ENCODE data around the gene KCTD17. TPM values are rescaled to one million over a fixed set of nuclear protein-coding genes. Genes with fewer than 3 reads are reported as not detected.
A peak's percentile ranks its signal among the peaks of the same experiment; 100 is the strongest.

The KCTD17 gene
- total RNA-seq, 1 experiment from 2014 or later = 29.5 TPM

DNA sequence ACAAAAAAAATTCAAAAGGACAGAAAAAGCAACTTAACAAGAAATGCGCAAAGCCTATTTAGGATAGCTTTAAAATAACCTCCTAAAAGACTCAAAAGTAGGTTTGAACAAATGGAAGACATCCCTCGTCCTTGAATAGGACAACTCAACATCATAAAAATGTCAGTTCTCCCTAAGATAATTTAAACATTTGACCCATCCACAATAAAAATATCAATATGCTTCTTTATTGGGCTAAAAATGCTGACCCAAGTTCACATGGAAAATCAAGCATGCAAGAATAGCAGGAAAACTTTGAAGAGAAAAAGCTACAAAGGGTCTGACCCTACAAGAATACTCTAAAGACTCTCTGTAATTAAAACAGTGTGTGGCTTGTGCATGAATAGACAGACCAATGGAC, 12.1 kb upstream of the KCTD17 start:
- H3K9me3 ChIP-seq (replicated peaks) = no peaks in the 10 kb centered on the region
- DNase-seq (ENCODE audit: low read depth in 1 of 2, low spot score in 2 of 2) = no peak
- H3K27me3 ChIP-seq (replicated peaks) = peaks cover 15% of the 10 kb centered on the region; the same call in 1 of the 2 replicates
- no peak overlapping the region for H3K27ac ChIP-seq
- H3K4me1 ChIP-seq (replicated peaks) = no peaks in the 10 kb centered on the region
- no peak overlapping the region for H3K4me3 ChIP-seq
- no peaks in the 10 kb centered on the region for H3K36me3 ChIP-seq

DNA sequence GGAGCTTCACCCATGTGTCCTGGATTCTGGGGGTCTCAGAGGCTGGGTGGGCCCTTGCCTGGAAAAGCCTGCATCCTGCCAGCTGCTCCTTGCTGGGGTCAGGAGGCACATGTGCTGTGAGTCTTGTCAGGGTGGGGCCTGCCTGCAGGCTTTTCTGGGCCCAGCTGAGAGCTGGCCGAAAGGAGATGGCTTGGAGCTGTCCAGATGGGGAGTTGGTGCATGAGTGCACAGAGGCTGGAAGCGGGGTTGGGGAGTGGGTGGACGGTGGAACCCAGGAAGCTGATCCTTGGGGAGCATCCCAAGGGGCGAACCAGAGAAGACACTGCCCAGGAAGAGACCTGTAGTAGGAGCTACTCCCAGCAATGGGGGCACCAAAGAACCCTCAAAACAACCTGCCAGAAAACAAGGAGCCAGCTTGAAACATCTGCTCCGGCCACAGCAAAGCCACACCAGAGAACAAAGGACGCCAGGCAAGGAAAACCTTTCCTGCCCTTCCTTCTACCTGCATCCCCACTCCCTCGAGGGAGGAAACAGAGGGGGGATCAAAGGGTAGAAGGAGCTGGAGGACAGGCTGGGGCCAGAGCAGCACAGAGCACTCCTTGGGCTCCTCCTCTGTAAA, 8.2 kb upstream of the KCTD17 start:
- no peaks in the 10 kb centered on the region for H3K9me3 ChIP-seq (replicated peaks)
- H3K27ac ChIP-seq = no peak overlapping the region
- no peaks in the 10 kb centered on the region for H3K36me3 ChIP-seq
- no peaks in the 10 kb centered on the region for H3K4me1 ChIP-seq (replicated peaks)
- peaks cover 8% of the 10 kb centered on the region; the same call in 1 of the 2 replicates for H3K27me3 ChIP-seq (replicated peaks)
- DNase-seq (ENCODE audit: low read depth in 1 of 2, low spot score in 2 of 2) = no peak
- no peak overlapping the region for H3K4me3 ChIP-seq

DNA sequence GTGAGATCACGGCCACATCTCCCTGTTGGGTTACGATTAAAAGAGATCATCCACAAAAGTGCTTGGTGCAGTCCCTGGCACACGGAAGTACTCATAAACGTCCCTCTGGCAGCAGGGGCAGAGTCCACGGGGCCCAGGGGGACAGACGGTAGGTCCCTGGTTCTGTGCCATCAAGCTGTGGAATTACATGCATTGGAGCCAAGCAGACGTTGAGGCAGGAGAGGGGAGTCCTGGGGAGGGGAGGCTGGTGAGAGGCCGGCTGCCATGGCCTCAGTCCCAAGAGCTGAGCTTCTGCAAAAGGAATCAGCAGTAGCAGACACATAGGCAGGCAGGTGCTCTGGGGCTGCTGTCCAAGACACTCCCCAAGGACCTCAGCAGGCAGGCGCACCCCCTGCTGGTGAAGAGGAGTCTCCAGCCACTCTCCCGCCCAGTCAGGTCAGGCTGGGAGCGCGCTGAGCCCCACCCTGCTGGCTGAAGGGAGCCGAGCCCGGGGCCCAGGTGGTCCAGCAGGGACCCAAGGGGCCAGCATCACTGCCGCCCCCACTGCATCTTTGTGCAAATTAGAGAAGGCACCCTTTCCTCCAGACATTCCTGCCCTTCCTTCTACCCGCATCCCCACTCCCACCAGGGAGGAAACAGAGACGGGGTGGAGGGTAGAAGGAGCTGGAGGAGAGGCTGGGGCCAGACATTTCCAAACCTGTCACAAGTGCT, 7.6 kb upstream of the KCTD17 start:
- Histone ChIP-seq H3K27me3 (replicated peaks) (peaks cover 8% of the 10 kb centered on the region; the same call in 1 of the 2 replicates), H3K4me1 (replicated peaks) (no peaks in the 10 kb centered on the region), H3K36me3 (no peaks in the 10 kb centered on the region), H3K4me3 (no peak overlapping the region), H3K27ac (no peak overlapping the region), H3K9me3 (replicated peaks) (no peaks in the 10 kb centered on the region)
- no peak for DNase-seq (ENCODE audit: low read depth in 1 of 2, low spot score in 2 of 2)

DNA sequence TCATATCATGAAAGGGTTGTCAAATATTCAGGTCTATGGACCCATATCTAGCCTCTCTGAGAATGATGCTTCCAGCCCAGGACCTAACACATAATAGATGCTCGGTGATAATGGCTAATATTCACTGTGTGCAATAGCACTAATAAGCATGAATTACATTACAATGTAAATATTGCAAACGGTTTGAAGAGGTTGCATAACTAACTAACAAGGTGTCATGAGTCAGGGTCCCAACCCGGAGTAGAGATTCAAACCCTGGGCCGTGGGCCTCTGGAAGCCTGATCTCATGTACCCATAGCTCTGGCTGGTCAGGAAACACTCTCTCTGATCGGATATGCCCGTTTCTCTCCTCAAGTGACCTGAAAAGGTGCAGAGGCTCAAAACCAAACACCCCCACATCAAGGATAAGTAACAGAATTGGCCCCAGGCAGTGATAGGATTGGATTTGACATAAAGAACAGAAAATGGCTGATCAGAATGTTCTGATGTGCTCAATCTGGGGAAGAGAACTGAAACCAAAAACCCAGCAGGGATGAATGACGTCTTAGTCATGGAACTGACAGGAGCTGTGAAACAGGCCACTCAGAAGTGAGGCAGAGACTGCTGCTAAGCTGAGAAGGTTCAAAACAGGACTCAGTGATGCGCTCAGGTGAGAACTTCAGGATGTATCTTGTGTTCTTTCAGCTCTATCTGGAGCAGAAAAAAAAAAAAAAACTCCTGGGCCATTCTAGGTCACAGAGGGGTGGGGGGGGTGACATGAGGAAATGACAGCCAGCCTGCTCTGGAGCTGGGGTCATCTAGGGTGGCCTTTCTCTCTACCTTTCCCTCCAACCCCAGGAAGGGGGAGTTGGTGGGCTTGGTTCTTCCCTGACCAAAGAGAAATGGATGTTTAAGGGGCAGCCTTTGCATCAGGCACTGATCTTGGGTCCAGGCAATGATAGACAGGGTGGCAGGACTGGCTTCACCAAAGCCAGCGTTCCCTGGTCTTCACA, 6.6 kb upstream of the KCTD17 start:
- Histone ChIP-seq H3K27me3 (replicated peaks) (0 out of 2 replicates have a peak, but pooled peaks cover 3% of the 10 kb centered on the region), H3K27ac (no peak overlapping the region), H3K36me3 (no peaks in the 10 kb centered on the region), H3K4me3 (no peak overlapping the region), H3K9me3 (replicated peaks) (no peaks in the 10 kb centered on the region), H3K4me1 (replicated peaks) (no peaks in the 10 kb centered on the region)
- DNase-seq (ENCODE audit: low read depth in 1 of 2, low spot score in 2 of 2) = no peak

DNA sequence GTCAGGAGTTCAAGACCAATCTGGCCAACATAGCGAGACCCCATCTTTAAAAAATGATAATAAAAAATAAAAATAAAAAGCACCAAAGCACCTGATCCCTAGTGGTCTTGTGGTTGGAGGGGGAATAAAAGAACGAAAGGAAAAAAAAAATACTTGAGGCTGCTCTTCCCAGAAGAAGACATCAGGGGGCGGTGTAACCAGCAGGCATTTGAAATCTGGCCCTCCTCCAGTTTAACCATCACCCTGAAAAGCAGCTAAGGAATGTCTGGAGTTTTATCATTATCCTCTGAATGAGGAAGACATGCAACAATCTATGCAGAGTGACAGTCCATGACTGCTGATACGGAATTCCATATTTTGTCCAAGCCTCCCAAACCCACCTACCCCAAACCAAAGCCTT, 5.6 kb upstream of the KCTD17 start:
- H3K4me1 ChIP-seq (replicated peaks) = no peaks in the 10 kb centered on the region
- H3K27me3 ChIP-seq (replicated peaks) = no peaks in the 10 kb centered on the region
- no peak overlapping the region for H3K27ac ChIP-seq
- DNase-seq (ENCODE audit: low read depth in 1 of 2, low spot score in 2 of 2) = peak in 1 of 2 experiments; percentile 14
- H3K4me3 ChIP-seq = no peak overlapping the region
- H3K36me3 ChIP-seq = no peaks in the 10 kb centered on the region
- no peaks in the 10 kb centered on the region for H3K9me3 ChIP-seq (replicated peaks)

DNA sequence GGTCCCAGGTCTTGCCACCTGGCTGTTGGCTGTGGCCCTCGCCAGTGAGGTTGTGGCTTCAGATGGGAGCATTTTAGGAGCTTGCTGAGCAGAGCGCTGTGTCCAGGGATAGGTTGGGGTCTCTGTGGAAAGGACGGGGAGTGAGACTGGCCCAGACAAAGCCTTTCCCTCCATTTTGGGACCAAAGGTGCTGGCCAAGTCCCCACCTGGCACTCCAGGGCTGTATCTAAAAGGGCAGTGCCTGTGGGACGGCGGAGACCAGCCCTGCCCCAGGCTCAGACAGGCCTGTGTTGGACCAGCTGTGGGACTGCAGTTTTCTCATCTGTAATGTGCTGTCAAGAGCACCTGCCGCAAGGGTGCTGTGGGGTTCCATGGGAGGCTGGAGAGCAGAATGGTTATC, 5.0 kb upstream of the KCTD17 start:
- Histone ChIP-seq H3K9me3 (replicated peaks) (no peaks in the 10 kb centered on the region), H3K27me3 (replicated peaks) (no peaks in the 10 kb centered on the region), H3K27ac (no peak overlapping the region), H3K4me3 (no peak overlapping the region), H3K36me3 (no peaks in the 10 kb centered on the region), H3K4me1 (replicated peaks) (peaks cover 3% of the 10 kb centered on the region; the same call in 1 of the 2 replicates)
- no peak for DNase-seq (ENCODE audit: low read depth in 1 of 2, low spot score in 2 of 2)

DNA sequence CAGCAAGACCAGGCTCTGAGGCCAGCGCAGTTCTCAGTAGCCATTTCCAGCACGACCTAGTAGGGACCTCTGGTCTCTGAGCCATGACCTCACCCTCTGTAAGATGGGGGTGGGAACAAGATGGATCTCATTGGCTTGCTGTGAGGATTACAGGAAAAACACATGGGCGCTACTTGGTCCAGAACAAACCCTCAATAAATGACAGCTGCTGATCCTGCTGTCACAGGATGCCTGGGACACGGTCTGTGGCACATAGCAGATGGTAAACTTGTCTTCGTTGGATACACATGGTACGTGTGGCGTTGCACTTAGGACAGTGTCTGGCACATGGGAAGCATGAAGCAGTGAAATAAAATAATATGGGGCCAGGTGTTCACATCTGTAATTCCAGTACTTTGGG, 4.5 kb upstream of the KCTD17 start:
- Histone ChIP-seq H3K4me3 (no peak overlapping the region), H3K9me3 (replicated peaks) (0 out of 2 replicates have a peak, but pooled peaks cover 2% of the 10 kb centered on the region), H3K27me3 (replicated peaks) (no peaks in the 10 kb centered on the region), H3K36me3 (no peaks in the 10 kb centered on the region), H3K27ac (no peak overlapping the region), H3K4me1 (replicated peaks) (peaks cover 6% of the 10 kb centered on the region)
- no peak for DNase-seq (ENCODE audit: low read depth in 1 of 2, low spot score in 2 of 2)

DNA sequence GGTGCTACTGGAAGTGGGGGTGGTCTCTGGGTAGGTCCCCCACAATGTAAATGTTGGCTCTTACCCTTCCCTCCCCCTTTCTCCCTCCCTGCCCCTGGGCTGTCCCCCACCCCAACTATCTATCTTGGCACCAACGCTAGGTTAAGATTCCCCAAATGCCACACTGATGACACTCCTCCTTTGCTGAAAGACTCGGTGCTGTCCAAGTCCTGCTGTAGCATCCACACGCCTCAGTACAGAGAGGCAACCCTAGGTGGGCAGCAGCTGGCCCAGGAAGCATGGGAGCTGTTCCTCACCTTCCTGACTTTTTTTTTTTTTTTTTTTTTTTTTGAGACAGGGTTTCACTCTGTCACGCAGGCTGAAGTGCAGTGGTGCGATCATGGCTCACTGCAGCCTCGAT, 3.4 kb upstream of the KCTD17 start:
- peaks cover 3% of the 10 kb centered on the region; the same call in 1 of the 2 replicates for H3K36me3 ChIP-seq
- peaks cover 10% of the 10 kb centered on the region for H3K4me1 ChIP-seq (replicated peaks)
- no peak overlapping the region for H3K4me3 ChIP-seq
- no peak for DNase-seq (ENCODE audit: low read depth in 1 of 2, low spot score in 2 of 2)
- H3K27ac ChIP-seq = no peak overlapping the region
- no peaks in the 10 kb centered on the region for H3K27me3 ChIP-seq (replicated peaks)
- H3K9me3 ChIP-seq (replicated peaks) = 0 out of 2 replicates have a peak, but pooled peaks cover 2% of the 10 kb centered on the region

DNA sequence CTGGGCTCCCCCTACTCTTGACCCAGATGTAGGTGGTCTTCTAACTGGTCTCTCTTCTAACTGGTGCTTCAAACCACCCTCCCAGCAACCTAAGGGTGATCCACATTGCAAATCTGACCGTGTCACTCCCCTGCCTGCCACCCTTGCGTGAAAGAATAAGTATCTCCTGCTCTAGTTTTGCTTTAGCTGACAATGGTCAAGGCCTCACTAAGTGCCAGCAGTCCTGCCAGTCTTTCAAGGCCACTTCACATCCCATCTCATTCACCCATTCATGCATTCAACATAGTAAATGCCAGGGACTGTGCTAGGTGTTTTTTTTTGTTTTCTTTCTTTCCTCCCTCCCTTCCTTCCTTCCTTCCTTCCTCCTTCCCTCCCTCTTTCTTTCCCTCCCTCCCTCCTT, 2.3 kb upstream of the KCTD17 start:
- DNase-seq (ENCODE audit: low read depth in 1 of 2, low spot score in 2 of 2) = no peak
- Histone ChIP-seq H3K27ac (no peak overlapping the region), H3K4me3 (no peak overlapping the region), H3K4me1 (replicated peaks) (peaks cover 10% of the 10 kb centered on the region), H3K9me3 (replicated peaks) (0 out of 2 replicates have a peak, but pooled peaks cover 2% of the 10 kb centered on the region), H3K27me3 (replicated peaks) (no peaks in the 10 kb centered on the region), H3K36me3 (peaks cover 6% of the 10 kb centered on the region; the same call in 1 of the 2 replicates)

DNA sequence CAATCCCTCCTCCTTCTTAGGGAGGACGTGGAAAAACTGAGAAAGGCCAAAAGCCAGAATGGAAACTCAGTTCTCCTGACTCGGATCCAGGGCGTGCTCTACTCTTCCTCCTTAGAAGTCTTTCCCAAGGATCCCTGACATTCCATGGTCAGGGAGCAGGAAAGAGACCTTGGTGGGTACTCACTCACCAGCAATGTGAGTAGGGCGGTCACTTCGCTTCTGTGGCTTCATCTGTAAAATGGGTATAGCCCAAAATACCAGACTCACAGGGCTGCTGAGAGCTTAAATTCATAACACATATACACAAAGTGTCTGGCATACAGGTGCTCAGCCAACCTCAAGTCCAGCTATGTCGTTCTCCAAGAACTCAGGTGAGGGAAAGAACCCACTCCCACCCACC, 629 bp upstream of the KCTD17 start:
- no peak overlapping the region for H3K27ac ChIP-seq
- peaks cover 10% of the 10 kb centered on the region for H3K4me1 ChIP-seq (replicated peaks)
- H3K4me3 ChIP-seq = no peak overlapping the region
- H3K36me3 ChIP-seq = peaks cover 6% of the 10 kb centered on the region
- H3K9me3 ChIP-seq (replicated peaks) = 0 out of 2 replicates have a peak, but pooled peaks cover 2% of the 10 kb centered on the region
- DNase-seq (ENCODE audit: low read depth in 1 of 2, low spot score in 2 of 2) = no peak
- no peaks in the 10 kb centered on the region for H3K27me3 ChIP-seq (replicated peaks)

DNA sequence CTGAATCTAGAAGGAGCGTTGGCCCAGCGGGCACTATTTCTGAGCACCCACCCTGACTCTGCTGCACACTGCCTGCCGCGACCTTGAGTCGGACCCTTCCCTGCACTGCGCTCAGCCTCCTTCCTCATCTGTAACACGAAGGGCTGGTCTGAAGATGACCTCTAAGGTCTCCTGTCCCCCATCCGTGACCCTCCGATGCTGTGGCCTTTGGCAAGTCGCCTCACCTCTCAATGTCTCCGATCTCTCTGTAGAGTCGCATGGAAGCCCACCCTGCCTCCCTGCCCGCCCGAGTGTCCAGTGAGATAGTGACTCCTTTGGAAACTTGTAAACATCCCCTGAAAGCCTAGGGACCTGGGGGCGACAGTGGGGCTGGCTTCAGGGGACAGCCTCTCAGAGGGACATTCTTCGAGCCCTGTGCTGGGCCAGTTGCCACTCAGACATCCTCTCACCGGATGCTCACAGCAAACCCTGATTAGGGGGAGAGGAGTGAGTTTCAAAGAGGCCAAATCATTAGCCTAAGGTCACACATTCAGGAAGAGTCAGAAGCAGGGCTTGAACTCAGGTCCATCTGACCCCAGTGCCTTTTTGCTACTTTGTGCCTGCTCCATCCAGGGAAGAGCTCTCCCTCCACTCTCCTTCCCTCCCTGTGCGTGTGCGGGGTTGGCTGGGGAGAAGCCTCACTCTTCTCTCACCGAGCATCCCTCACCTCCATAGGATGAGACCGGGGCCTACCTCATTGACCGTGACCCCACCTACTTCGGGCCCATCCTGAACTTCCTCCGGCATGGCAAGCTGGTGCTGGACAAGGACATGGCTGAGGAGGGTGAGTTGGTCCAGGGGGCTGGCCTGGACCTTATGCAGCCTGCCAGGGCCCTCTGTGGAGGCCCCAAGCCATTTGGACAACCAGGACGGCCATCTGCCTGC, 1.1 kb downstream of the KCTD17 start:
- Histone ChIP-seq H3K9me3 (replicated peaks) (0 out of 2 replicates have a peak, but pooled peaks cover 2% of the 10 kb centered on the region), H3K36me3 (peaks cover 17% of the 10 kb centered on the region), H3K4me1 (replicated peaks) (peaks cover 10% of the 10 kb centered on the region), H3K27ac (no peak overlapping the region), H3K27me3 (replicated peaks) (no peaks in the 10 kb centered on the region), H3K4me3 (peak overlapping the region; percentile 82)
- no peak for DNase-seq (ENCODE audit: low read depth in 1 of 2, low spot score in 2 of 2)

DNA sequence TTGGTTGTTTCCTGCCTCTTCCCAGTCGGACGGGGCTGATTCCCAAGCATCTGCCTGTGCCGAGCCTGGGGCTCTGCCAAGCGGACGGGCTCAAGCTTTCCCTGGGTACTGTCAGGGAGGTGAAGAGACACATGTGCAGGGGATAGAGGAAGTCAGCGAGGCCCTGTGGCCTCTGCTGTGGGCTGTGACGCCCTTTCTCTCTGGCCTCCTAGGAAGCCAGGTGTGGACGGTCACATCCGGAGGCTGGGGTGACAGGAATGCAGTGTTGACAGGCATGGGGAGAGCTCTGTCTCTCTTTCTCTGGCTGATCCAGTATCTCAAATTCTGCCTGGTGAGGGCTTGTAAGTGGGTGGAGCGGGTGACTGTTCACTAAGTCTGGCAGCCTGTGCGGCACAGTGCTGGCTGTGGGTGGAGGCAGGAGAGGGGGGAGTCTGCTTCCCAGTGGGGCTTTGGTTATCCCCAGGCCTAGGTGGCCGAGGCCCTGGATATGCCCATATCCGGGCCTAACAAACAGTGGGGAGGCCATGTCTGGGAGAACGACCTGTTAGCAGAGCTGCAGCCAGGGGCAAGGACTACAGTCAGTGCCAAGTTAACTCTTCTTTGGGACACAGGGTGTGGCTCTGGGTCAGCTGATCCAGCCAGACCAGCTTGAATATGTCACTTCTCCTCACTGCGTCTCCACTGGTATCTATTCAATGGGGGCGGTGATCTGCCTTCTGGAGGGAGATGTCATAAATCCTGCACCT, 1.9 kb downstream of the KCTD17 start:
- Histone ChIP-seq H3K27ac (no peak overlapping the region), H3K9me3 (replicated peaks) (0 out of 2 replicates have a peak, but pooled peaks cover 2% of the 10 kb centered on the region), H3K27me3 (replicated peaks) (no peaks in the 10 kb centered on the region), H3K36me3 (peaks cover 18% of the 10 kb centered on the region), H3K4me1 (replicated peaks) (peaks cover 10% of the 10 kb centered on the region), H3K4me3 (no peak overlapping the region)
- DNase-seq (ENCODE audit: low read depth in 1 of 2, low spot score in 2 of 2) = no peak
